ENCODE measurements around the gene OR13C9. TPM values are rescaled to one million over a fixed set of nuclear protein-coding genes. Genes with fewer than 3 reads are reported as not detected.
"Not testable (repeated sequence)": the region's sequence is repeated elsewhere in the genome, so short reads cannot be mapped to it uniquely, and the experiment has no call there.

OR13C9 gene
- total RNA-seq, 1 experiment from 2014 or later, result not detected

DNA sequence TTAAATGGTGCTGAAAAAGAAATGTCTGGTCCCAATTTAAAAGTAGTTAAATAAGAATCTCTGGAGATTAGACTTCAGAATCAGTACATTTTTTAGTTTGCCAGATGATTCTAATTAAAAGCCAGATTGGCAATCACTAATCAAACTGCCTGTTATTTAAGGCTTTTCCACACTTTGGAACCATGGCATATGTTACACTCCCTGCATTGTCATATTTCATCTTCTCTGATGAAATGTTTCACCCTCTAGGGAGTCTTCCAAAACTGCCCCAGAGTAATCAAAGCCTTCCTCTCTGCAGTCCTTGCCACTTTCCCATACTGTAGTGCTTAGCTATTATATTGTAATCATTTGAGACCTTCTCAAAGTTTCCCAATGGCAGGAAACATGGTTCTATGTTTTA, 17.5 kb upstream of the OR13C9 start:
- in situ Hi-C loops (cut with HindIII; ENCODE audit: low pct_unique_long_range_greater_than_20kb, low sequenced_read_pairs) (no loop called here), intact Hi-C loops (cut with micrococcal nuclease; ENCODE audit: unreplicated experiment) (no loop called here)
- Histone ChIP-seq H3K27ac (ENCODE audit: low read length) (no peak overlapping the region), H3K36me3 (ENCODE audit: control insufficient read depth, insufficient read depth, low read length) (no peaks in the 10 kb centered on the region), H3K4me3 (ENCODE audit: low read depth in 2 of 2, low read length in 2 of 2) (no peak overlapping the region), H3K4me1 (ENCODE audit: control insufficient read depth, insufficient read depth, low read length) (no peaks in the 10 kb centered on the region), H3K27me3 (ENCODE audit: control insufficient read depth, insufficient read depth, low read length) (no peaks in the 10 kb centered on the region), H3K9me3 (ENCODE audit: control insufficient read depth, insufficient read depth, low read depth, low read length) (no peaks in the 10 kb centered on the region)
- no TSS peak for BruUV-seq (replicated peaks)
- no peak for TF ChIP-seq POLR2AphosphoS5 (IDR thresholded peaks at IDR 0.05; ENCODE audit: low read depth, low read length)
- TF ChIP-seq, protein P1, sequence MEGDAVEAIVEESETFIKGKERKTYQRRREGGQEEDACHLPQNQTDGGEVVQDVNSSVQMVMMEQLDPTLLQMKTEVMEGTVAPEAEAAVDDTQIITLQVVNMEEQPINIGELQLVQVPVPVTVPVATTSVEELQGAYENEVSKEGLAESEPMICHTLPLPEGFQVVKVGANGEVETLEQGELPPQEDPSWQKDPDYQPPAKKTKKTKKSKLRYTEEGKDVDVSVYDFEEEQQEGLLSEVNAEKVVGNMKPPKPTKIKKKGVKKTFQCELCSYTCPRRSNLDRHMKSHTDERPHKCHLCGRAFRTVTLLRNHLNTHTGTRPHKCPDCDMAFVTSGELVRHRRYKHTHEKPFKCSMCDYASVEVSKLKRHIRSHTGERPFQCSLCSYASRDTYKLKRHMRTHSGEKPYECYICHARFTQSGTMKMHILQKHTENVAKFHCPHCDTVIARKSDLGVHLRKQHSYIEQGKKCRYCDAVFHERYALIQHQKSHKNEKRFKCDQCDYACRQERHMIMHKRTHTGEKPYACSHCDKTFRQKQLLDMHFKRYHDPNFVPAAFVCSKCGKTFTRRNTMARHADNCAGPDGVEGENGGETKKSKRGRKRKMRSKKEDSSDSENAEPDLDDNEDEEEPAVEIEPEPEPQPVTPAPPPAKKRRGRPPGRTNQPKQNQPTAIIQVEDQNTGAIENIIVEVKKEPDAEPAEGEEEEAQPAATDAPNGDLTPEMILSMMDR (IDR thresholded peaks at IDR 0.05), result no peak
- no peak for TF ChIP-seq TCF7L2 (IDR thresholded peaks at IDR 0.05; ENCODE audit: low read depth, low read length)
- TF ChIP-seq, protein P2, sequence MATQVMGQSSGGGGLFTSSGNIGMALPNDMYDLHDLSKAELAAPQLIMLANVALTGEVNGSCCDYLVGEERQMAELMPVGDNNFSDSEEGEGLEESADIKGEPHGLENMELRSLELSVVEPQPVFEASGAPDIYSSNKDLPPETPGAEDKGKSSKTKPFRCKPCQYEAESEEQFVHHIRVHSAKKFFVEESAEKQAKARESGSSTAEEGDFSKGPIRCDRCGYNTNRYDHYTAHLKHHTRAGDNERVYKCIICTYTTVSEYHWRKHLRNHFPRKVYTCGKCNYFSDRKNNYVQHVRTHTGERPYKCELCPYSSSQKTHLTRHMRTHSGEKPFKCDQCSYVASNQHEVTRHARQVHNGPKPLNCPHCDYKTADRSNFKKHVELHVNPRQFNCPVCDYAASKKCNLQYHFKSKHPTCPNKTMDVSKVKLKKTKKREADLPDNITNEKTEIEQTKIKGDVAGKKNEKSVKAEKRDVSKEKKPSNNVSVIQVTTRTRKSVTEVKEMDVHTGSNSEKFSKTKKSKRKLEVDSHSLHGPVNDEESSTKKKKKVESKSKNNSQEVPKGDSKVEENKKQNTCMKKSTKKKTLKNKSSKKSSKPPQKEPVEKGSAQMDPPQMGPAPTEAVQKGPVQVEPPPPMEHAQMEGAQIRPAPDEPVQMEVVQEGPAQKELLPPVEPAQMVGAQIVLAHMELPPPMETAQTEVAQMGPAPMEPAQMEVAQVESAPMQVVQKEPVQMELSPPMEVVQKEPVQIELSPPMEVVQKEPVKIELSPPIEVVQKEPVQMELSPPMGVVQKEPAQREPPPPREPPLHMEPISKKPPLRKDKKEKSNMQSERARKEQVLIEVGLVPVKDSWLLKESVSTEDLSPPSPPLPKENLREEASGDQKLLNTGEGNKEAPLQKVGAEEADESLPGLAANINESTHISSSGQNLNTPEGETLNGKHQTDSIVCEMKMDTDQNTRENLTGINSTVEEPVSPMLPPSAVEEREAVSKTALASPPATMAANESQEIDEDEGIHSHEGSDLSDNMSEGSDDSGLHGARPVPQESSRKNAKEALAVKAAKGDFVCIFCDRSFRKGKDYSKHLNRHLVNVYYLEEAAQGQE (IDR thresholded peaks at IDR 0.05; ENCODE audit: insufficient read depth in 1 of 2, low read depth in 2 of 2, low read length in 1 of 2), result no peak
- TF ChIP-seq SIN3A (IDR thresholded peaks at IDR 0.05; ENCODE audit: borderline replicate concordance, insufficient read depth, low read depth, low read length), result no peak
- POLR2A ChIA-PET, result no interaction called here
- ATAC-seq, result no peak
- no peak for DNase-seq (ENCODE audit: low read depth, low spot score)
- CTCF ChIA-PET, result no interaction called here

DNA sequence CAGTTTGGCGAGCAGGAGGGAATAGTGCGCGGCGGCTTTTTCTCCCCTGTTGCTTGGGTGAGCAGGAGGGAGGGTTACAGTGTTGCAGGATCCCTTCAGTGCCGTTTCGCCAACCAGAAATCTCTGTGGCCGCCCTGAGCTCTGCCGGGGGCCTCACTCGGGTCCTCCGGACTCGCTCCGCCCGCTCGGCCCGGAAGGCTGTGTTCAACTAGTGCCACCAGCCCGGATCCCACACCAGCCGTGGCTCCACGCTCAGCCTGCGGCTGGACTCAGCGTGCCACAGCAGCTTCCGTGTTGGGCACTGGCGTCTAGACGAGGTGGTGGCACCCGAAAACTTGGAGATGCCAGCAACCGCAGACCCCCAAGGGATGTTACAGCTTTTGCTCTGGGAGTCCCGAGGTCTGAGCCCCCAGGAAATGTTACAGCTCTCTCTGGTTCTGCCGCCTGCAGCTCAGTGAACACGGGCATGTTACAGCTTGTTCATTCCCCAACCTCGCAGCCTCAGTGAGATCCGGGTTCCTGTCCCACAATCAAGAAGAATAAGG, 16.0 kb upstream of the OR13C9 start:
- Histone ChIP-seq H3K9me3 (ENCODE audit: control insufficient read depth, insufficient read depth, low read depth, low read length) (no peaks in the 10 kb centered on the region), H3K36me3 (ENCODE audit: control insufficient read depth, insufficient read depth, low read length) (no peaks in the 10 kb centered on the region), H3K4me1 (ENCODE audit: control insufficient read depth, insufficient read depth, low read length) (no peaks in the 10 kb centered on the region), H3K27ac (ENCODE audit: low read length) (no peak overlapping the region), H3K4me3 (ENCODE audit: low read depth in 2 of 2, low read length in 2 of 2) (no peak overlapping the region), H3K27me3 (ENCODE audit: control insufficient read depth, insufficient read depth, low read length) (no peaks in the 10 kb centered on the region)
- ATAC-seq (no peak), DNase-seq (ENCODE audit: low read depth, low spot score) (no peak)
- POLR2A ChIA-PET, result no interaction called here
- in situ Hi-C loops (cut with HindIII; ENCODE audit: low pct_unique_long_range_greater_than_20kb, low sequenced_read_pairs), result no loop called here
- TF ChIP-seq SIN3A (IDR thresholded peaks at IDR 0.05; ENCODE audit: borderline replicate concordance, insufficient read depth, low read depth, low read length), result no peak
- TF ChIP-seq, protein P2 (IDR thresholded peaks at IDR 0.05; ENCODE audit: insufficient read depth in 1 of 2, low read depth in 2 of 2, low read length in 1 of 2), result no peak
- TF ChIP-seq POLR2AphosphoS5 (IDR thresholded peaks at IDR 0.05; ENCODE audit: low read depth, low read length), result no peak
- no peak for TF ChIP-seq TCF7L2 (IDR thresholded peaks at IDR 0.05; ENCODE audit: low read depth, low read length)
- TF ChIP-seq, protein P1 (IDR thresholded peaks at IDR 0.05), result no peak
- BruUV-seq (replicated peaks), result no TSS peak
- CTCF ChIA-PET, result no interaction called here
- intact Hi-C loops (cut with micrococcal nuclease; ENCODE audit: unreplicated experiment), result no loop called here

DNA sequence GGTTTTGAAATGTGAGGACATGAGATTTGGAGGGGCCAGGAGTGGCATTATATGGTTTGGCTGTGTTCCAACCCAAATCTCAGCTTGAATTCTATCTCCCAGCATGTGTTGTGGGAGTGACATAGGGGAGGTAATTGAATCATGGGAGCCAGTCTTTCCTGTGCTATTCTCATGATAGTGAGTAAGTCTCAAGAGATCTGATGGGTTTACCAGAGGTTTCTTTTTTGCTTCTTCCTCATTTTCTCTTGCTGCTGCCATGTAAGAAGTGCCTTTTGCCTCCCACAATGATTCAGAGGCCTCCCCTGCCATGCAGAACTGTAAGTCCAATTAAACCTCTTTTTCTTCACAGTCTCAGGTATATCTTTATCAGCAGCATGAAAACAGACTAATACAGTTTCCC, 8.0 kb upstream of the OR13C9 start:
- H3K36me3 ChIP-seq (ENCODE audit: control insufficient read depth, insufficient read depth, low read length); CTCF ChIA-PET; intact Hi-C loops (cut with micrococcal nuclease; ENCODE audit: unreplicated experiment); ATAC-seq; H3K27ac ChIP-seq (ENCODE audit: low read length); POLR2A ChIA-PET; H3K4me3 ChIP-seq (ENCODE audit: low read depth in 2 of 2, low read length in 2 of 2); H3K9me3 ChIP-seq (ENCODE audit: control insufficient read depth, insufficient read depth, low read depth, low read length); DNase-seq (ENCODE audit: low read depth, low spot score); H3K27me3 ChIP-seq (ENCODE audit: control insufficient read depth, insufficient read depth, low read length); H3K4me1 ChIP-seq (ENCODE audit: control insufficient read depth, insufficient read depth, low read length); BruUV-seq (replicated peaks); in situ Hi-C loops (cut with HindIII; ENCODE audit: low pct_unique_long_range_greater_than_20kb, low sequenced_read_pairs): not testable (repeated sequence)
